Measurements from ENCODE around the gene GRIN3A.

- TF ChIP-seq POLR2A (IDR thresholded peaks at IDR 0.05) (no peak), EP300 (IDR thresholded peaks at IDR 0.05) (no peak)
- TF ChIP-seq, protein P1, sequence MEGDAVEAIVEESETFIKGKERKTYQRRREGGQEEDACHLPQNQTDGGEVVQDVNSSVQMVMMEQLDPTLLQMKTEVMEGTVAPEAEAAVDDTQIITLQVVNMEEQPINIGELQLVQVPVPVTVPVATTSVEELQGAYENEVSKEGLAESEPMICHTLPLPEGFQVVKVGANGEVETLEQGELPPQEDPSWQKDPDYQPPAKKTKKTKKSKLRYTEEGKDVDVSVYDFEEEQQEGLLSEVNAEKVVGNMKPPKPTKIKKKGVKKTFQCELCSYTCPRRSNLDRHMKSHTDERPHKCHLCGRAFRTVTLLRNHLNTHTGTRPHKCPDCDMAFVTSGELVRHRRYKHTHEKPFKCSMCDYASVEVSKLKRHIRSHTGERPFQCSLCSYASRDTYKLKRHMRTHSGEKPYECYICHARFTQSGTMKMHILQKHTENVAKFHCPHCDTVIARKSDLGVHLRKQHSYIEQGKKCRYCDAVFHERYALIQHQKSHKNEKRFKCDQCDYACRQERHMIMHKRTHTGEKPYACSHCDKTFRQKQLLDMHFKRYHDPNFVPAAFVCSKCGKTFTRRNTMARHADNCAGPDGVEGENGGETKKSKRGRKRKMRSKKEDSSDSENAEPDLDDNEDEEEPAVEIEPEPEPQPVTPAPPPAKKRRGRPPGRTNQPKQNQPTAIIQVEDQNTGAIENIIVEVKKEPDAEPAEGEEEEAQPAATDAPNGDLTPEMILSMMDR (IDR thresholded peaks at IDR 0.05), result no peak
These were observed 163.6 kb downstream of the GRIN3A start for GRCh38 chr9:101574731-101575333.
